Parathyroid adenoma (tissue), 2 donors: ENCODE data around the gene DENND5B.
A peak's percentile ranks its signal among the peaks of the same experiment; 100 is the strongest.
"Not testable (repeated sequence)": the region's sequence is repeated elsewhere in the genome, so short reads cannot be mapped to it uniquely, and the experiment has no call there.

Experiments used
- H2AFZ ChIP-seq: fragments of 300-600 bp; sonication (generic); one replicate; pipeline ENCODE4 v1.7.0; 2017; ENCODE audit warnings: antibody characterized with exemption, mild to moderate bottlenecking
- H3K27ac ChIP-seq: fragments of 300-600 bp; sonication (generic); one replicate; pipeline ENCODE4 v1.7.0; 2017
- H3K27me3 ChIP-seq: fragments of 300-600 bp; sonication (generic); one replicate; pipeline ENCODE4 v1.7.0; 2017; ENCODE audit warnings: low read length; ENCODE audit not compliant: control insufficient read depth, insufficient read depth
- H3K36me3 ChIP-seq: fragments of 300-600 bp; sonication (generic); one replicate; pipeline ENCODE4 v1.7.0; 2017; ENCODE audit warnings: low read length; ENCODE audit not compliant: control insufficient read depth, insufficient read depth
- H3K4me1 ChIP-seq: fragments of 300-600 bp; sonication (generic); one replicate; pipeline ENCODE4 v1.7.0; 2017; ENCODE audit warnings: control low read depth
- H3K4me2 ChIP-seq: fragments of 300-600 bp; sonication (generic); one replicate; pipeline ENCODE4 v1.7.0; 2017; ENCODE audit warnings: low read length
- H3K4me3 ChIP-seq: fragments of 300-600 bp; sonication (generic); one replicate; pipeline ENCODE4 v1.7.0; 2017; ENCODE audit warnings: low read depth, low read length
- H3K79me2 ChIP-seq: fragments of 300-600 bp; sonication (generic); one replicate; pipeline ENCODE4 v1.7.0; 2017; ENCODE audit warnings: control low read depth
- H3K9ac ChIP-seq: fragments of 300-600 bp; sonication (generic); one replicate; pipeline ENCODE4 v1.7.0; 2017; ENCODE audit warnings: mild to moderate bottlenecking
- H3K9me3 ChIP-seq: fragments of 300-600 bp; sonication (generic); one replicate; pipeline ENCODE4 v1.7.0; 2017; ENCODE audit warnings: low read length; ENCODE audit not compliant: control insufficient read depth
- CTCF ChIP-seq: fragments of 300-600 bp; sonication (generic); IDR thresholded peaks from one replicate; pipeline ENCODE4 v1.7.0; 2017; ENCODE audit warnings: antibody characterized with exemption, mild to moderate bottlenecking
- donor health status: primary hyperparathyroidism.

DENND5B gene

GRCh38 chr12:31479516-31480210, 111.3 kb downstream of the DENND5B start:
- Histone ChIP-seq H3K79me2 (no peaks in the 10 kb centered on the region), H3K9me3 (no peaks in the 10 kb centered on the region), H3K9ac (no peak overlapping the region), H3K36me3 (no peaks in the 10 kb centered on the region), H3K27me3 (no peaks in the 10 kb centered on the region), H3K4me2 (no peak overlapping the region), H3K4me1 (peaks cover 8% of the 10 kb centered on the region), H3K4me3 (no peak overlapping the region), H2AFZ (no peak overlapping the region), H3K27ac (no peak overlapping the region)
- TF ChIP-seq CTCF: no peak

GRCh38 chr12:31478898-31479297, 112.0 kb downstream of the DENND5B start:
- no peaks in the 10 kb centered on the region for H3K79me2 ChIP-seq
- no peaks in the 10 kb centered on the region for H3K9me3 ChIP-seq
- H3K4me2 ChIP-seq: no peak overlapping the region
- peak overlapping the region; percentile 24 for H2AFZ ChIP-seq
- no peak overlapping the region for H3K4me3 ChIP-seq
- H3K36me3 ChIP-seq: no peaks in the 10 kb centered on the region
- peak overlapping the region; percentile 30 for H3K27ac ChIP-seq
- peaks cover 8% of the 10 kb centered on the region for H3K4me1 ChIP-seq
- no peaks in the 10 kb centered on the region for H3K27me3 ChIP-seq
- no peak overlapping the region for H3K9ac ChIP-seq
- TF ChIP-seq CTCF: no peak

- no peaks in the 10 kb centered on the region for H3K36me3 ChIP-seq
- no peaks in the 10 kb centered on the region for H3K79me2 ChIP-seq
- no peaks in the 10 kb centered on the region for H3K9me3 ChIP-seq
- H3K4me1 ChIP-seq: peaks cover 8% of the 10 kb centered on the region
- no peak overlapping the region for H2AFZ ChIP-seq
- H3K4me3 ChIP-seq: no peak overlapping the region
- peak overlapping the region; percentile 30 for H3K27ac ChIP-seq
- no peak for TF ChIP-seq CTCF
- H3K9ac ChIP-seq: no peak overlapping the region
- no peaks in the 10 kb centered on the region for H3K27me3 ChIP-seq
- no peak overlapping the region for H3K4me2 ChIP-seq
Measured at GRCh38 chr12:31478425-31478824, 112.5 kb downstream of the DENND5B start.

GRCh38 chr12:31477687-31478086, 113.2 kb downstream of the DENND5B start:
- no peaks in the 10 kb centered on the region for H3K79me2 ChIP-seq
- no peak overlapping the region for H3K9ac ChIP-seq
- peaks cover 8% of the 10 kb centered on the region for H3K4me1 ChIP-seq
- H3K4me3 ChIP-seq: no peak overlapping the region
- no peak overlapping the region for H3K27ac ChIP-seq
- H3K27me3 ChIP-seq: no peaks in the 10 kb centered on the region
- no peak overlapping the region for H2AFZ ChIP-seq
- H3K36me3 ChIP-seq: no peaks in the 10 kb centered on the region
- no peak for TF ChIP-seq CTCF
- H3K4me2 ChIP-seq: no peak overlapping the region
- no peaks in the 10 kb centered on the region for H3K9me3 ChIP-seq

GRCh38 chr12:31476437-31476836, 114.5 kb downstream of the DENND5B start:
- H3K9me3 ChIP-seq: no peaks in the 10 kb centered on the region
- no peak for TF ChIP-seq CTCF
- H3K4me1 ChIP-seq: peaks cover 12% of the 10 kb centered on the region
- no peaks in the 10 kb centered on the region for H3K27me3 ChIP-seq
- no peaks in the 10 kb centered on the region for H3K79me2 ChIP-seq
- no peak overlapping the region for H2AFZ ChIP-seq
- H3K9ac ChIP-seq: no peak overlapping the region
- no peak overlapping the region for H3K27ac ChIP-seq
- H3K4me2 ChIP-seq: no peak overlapping the region
- no peaks in the 10 kb centered on the region for H3K36me3 ChIP-seq
- no peak overlapping the region for H3K4me3 ChIP-seq

- not testable (repeated sequence) for H3K27ac ChIP-seq, H3K27me3 ChIP-seq, H2AFZ ChIP-seq, H3K36me3 ChIP-seq, H3K4me3 ChIP-seq, H3K9me3 ChIP-seq, H3K9ac ChIP-seq, H3K79me2 ChIP-seq, H3K4me2 ChIP-seq
- peaks cover 12% of the 10 kb centered on the region for H3K4me1 ChIP-seq
Measured at GRCh38 chr12:31475610-31476009, 115.3 kb downstream of the DENND5B start.
